Stimulated activated CD8-positive, alpha-beta memory T cell treated with anti-CD3 and anti-CD28 coated beads, Interleukin-12 subunit alpha, Interleukin-12 subunit beta, amount 100 ng/mL, for 4 hours (primary cell): ENCODE measurements around the gene TLR5.
A peak's percentile ranks its signal among the peaks of the same experiment; 100 is the strongest.

Experiments
- DNase-seq: peaks from one replicate; pipeline ENCODE4 v3.0.0-alpha.2; 2020; ENCODE audit warnings: low read depth

TLR5 gene

GRCh38 chr1:223150443-223150842, 7.4 kb upstream of the TLR5 start:
- DNase-seq = no peak

DNA sequence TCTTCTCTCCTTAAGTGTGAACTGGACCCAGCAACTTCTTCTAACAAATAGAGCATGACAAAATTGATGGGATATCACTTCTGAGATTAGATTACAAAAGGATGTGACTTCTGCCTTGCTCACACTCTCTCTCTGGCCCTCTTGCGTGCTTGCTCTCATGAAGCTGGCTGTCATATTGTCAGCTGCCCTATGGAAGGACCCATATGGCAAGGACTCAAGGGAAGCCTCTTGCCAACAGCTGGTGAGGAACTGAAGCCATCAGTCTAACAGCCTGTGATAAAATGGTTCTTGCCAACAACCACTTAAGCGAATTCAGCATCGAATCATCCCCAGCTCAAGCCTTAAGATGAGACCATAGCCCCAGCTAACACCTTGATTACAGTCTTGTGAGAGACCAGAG, 4.8 kb upstream of the TLR5 start:
- no peak for DNase-seq

DNA sequence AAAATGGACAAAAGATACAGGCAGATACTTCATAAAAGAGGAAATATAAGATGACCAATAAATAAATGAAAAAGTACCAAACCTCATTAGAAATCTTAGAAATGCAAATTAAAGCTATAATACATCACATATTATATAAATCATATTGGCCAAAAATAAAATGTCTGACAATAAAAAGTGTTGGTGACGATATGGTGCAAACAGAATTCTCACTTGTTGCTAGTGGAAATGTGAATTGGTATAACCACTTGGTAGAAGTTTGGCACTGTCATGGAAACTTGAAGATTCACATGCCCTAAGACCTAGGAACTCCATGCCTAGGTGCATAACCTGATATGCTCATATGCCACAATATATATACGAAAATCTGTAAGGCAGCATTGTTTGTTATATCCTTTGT, 4.4 kb upstream of the TLR5 start:
- no peak for DNase-seq

DNA sequence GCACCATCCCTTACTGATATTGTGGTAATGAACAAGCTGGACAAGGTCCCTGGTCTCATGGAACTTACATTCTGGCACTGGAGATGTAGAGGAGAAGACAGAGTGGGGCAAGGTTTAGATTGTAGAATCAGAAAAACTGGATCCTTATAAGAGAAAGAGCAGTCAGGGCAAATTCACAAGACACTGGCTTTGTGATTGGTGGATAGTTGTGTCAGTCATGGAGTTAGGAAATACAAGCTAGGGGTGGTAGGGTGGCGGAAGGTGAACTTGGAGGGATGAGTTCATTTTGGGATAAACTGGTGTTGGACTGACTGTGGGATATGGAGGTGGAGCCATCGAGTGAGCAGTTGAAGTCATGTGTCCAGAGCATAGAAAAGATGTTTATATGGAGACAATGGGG, 3.7 kb upstream of the TLR5 start:
- DNase-seq = no peak

GRCh38 chr1:223144914-223145313, 1.9 kb upstream of the TLR5 start:
- DNase-seq = no peak

GRCh38 chr1:223144431-223144830, 1.4 kb upstream of the TLR5 start:
- no peak for DNase-seq

DNA sequence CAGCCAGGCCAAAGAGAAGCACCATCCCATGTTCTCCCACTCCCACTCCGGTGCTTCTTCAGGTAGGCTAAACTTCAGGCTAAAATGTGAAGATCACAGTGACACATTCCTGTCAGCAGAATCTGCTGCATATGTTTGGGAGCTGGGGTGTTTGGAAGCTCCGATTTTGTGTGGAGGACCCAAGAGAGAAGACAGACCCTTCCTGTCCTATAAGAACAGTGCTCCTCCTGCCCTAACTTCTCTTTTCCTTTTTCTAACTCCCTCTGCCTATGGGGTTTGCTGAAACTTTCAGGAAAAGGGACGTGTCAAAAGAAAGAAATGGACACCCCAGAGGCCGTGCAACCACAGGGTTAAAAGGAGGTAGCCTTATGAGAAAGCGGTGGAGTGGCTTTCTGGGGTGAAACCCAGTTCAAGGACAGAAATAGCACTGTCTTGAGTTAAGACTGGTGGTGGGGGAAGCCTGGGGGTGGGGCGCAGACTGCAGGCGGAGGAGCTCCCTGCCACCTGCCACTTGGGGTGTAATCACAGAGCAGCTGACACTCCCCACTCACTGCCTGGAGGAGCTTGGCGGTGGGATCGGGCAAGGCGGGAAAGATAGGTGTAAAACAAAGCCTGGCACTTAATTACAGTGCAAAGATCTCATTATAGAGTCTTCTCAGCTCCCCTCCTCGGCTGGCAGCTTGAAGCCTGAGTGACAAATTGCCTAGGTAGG, 645 bp upstream of the TLR5 start:
- DNase-seq = no peak

GRCh38 chr1:223142269-223142668, 779 bp downstream of the TLR5 start:
- no peak for DNase-seq

GRCh38 chr1:223140611-223141405, 2.2 kb downstream of the TLR5 start:
- no peak for DNase-seq

DNA sequence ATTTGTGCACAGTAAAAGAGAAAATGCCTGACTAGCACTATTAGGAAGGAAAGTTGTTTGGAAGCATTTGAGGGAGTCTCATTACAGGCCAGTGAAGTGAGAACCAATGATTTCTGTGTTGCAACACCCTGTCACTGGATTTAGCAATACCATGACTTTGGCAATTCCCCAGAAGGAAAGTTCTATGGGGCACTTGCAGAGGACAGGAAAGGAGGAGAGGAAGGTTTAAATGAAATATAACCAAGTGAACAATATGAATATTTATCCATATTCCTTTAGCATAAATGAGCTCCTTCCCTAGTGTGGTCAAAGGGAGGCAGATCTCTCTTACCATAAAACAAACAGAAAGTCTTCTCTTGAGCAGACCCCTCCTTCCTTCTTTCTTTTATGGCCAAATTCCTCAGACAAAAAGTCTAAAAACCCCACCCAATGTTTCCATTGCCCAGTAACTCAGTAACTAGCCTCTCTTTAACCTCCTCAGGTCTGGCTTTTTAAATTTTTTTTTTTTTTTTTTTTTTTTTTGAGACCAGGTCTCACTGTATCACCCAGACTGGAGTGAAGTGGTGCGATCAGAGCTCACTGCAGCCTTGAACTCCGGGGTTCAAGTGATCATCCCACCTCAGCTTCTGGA, 5.5 kb downstream of the TLR5 start:
- no peak for DNase-seq

DNA sequence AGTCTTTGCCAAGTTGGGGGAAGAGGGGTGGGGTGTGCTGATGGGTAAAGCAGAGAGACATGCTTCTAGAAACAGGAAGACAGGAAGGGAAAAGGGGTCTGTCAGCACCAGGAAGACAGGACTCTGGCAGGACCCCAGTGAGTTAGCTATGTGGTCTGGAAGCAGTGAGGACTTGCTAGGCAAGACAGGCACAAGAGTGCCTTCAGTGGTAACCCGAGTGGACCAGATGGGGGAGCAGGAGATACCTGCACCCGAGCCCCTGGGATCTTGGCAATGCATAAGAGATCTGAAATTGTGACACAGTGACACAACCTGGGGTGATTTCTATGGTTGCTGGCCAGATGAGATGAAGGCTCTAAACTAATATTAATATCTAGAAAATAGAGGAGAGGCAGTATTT, 7.0 kb downstream of the TLR5 start:
- DNase-seq = no peak

GRCh38 chr1:223135176-223135942, 7.7 kb downstream of the TLR5 start:
- DNase-seq = no peak

DNA sequence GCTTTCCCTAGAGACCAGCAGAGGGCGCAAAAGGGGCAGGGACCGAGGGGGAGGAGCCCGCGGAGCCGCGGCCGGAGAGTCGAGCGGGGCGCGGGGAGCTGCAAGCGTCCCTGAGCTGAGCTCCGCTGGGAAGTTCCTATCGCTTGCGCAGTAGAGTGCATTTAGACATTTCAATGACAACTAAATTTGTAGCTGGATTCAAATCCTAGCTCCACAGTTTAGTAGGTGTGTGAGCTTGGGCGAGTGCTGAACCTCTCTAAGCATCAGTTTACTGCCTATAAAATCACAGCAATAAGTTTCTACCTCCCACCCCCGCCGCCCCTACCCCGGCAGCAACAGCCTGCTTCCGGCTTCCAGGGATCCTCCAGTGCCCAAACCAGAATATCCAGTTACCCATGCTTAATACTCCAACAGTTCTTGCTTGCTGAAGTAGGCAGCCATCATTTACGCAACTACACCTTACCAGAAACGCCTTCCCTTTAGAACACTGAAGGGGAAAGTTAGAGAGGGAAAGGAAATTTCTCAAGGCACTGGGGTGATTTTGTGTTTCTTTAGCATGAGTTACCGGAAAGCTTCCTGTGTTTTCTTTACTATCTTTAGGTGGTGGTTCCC, 9.1 kb downstream of the TLR5 start:
- peak; percentile 63 for DNase-seq

GRCh38 chr1:223133306-223133823, 9.7 kb downstream of the TLR5 start:
- no peak for DNase-seq

- DNase-seq = peak; percentile 34
Measured at GRCh38 chr1:223129229-223129901, 13.7 kb downstream of the TLR5 start.

- no peak for DNase-seq
Measured at GRCh38 chr1:223126741-223127140, 16.3 kb downstream of the TLR5 start.

GRCh38 chr1:223125766-223126165, 17.3 kb downstream of the TLR5 start:
- no peak for DNase-seq

- no peak for DNase-seq
Measured at GRCh38 chr1:223123011-223123610, 19.9 kb downstream of the TLR5 start.

DNA sequence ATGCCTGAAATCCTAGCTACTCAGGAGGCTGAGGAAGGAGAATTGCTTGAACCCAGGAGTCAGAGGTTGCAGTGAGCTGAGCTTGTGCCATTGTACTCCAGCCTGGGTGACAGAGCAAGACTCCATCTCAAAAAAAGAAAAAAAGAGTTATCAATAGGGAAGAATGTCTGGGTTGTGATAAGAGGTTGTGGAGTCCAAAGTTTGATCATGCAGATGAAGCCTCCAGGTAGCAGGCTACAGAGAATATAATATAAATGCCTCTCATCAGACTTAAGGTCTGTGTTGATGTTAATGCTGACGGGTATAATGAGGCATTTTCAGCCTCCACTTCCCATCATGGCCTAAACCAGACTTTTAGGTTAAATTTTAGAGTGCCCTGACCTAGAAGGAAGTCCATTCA, 24.6 kb downstream of the TLR5 start:
- DNase-seq = no peak

DNA sequence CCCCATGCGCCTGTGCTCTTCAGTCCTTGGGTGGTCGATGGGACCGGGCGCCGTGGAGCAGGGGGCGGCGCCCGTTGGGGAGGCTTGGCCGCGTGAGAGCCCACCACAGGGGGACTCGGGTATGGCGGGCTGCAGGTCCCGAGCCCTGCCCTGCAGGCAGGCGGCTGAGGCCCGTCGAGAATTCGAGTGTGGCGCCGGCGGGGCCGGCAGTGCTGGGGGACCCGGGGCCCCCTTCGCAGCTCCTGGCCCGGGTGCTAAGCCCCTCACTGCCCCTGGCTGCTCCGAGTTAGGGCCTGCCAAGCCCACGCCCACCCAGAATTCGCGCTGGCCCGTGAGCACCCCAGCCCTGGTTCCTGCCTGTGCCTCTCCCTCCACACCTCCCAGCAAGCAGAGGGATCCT, 26.1 kb downstream of the TLR5 start:
- DNase-seq = no peak

DNA sequence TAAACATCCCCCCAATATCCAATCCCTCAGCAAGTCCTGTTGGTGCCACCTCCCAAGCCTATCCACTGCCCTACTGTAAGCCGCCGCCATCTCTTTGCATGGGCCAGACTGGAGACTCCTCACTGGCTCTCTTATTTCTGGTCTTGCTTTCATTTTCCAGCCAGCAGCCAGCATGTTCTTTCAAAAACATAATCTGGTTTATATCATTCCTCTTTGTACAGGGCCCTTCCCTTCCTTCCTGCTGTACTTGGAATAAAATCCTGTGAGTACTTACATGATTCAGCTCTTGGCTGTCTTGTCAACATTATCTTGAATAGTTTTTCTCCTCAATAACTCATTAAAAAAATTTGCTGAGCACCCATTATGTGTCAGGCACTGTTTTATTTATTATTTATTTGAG, 28.2 kb downstream of the TLR5 start:
- DNase-seq = no peak
